Cardiac muscle cell (in vitro differentiated cells and primary cell): Measurements from ENCODE around the gene NPDC1. TPM values are rescaled to one million over a fixed set of nuclear protein-coding genes. Genes with fewer than 3 reads are reported as not detected.
"Not testable (repeated sequence)": the region's sequence is repeated elsewhere in the genome, so short reads cannot be mapped to it uniquely, and the experiment has no call there.

Experiments used
- DNase-seq, 2 donors: peaks; one replicate each; pipeline versions ENCODE4 v3.0.0 to v3.0.0-alpha.2; 2010 to 2017; ENCODE audit warnings: low read depth in 1 of 2, low spot score in 1 of 2
- H3K27ac ChIP-seq: fragments of 200-600 bp; sonication (generic); 2 replicates; pipeline ENCODE4 v1.5.1; 2016
- H3K27me3 ChIP-seq: fragments of 200-600 bp; sonication (generic); 2 replicates; pipeline ENCODE4 v1.6.0; 2016; ENCODE audit warnings: control low read depth
- H3K36me3 ChIP-seq: fragments of 200-600 bp; sonication (generic); 2 replicates; pipeline ENCODE4 v1.5.1; 2016; ENCODE audit warnings: control low read depth
- H3K4me1 ChIP-seq: fragments of 200-600 bp; sonication (generic); 2 replicates; pipeline ENCODE4 v1.8.1; 2017; ENCODE audit warnings: low read depth, mild to moderate bottlenecking, mixed run types
- H3K4me3 ChIP-seq: fragments of 200-600 bp; sonication (generic); 2 replicates; pipeline ENCODE4 v1.5.1; 2016; ENCODE audit warnings: mild to moderate bottlenecking
- H3K9me3 ChIP-seq: fragments of 200-600 bp; sonication (generic); 2 replicates; pipeline ENCODE4 v1.5.1; 2017; ENCODE audit warnings: low read depth, mild to moderate bottlenecking, control low read depth
- CTCF ChIP-seq: IDR thresholded peaks from 2 replicates; pipeline ENCODE4 v1.5.1; 2012; ENCODE audit warnings: low read depth, mild to moderate bottlenecking, low read length
- polyA plus RNA-seq: library from polyadenylated mRNA; unstranded; fragments of >200 nt; fragmentation: Nextera tagmentation; extraction: Ambion mirVana; gene quantifications from 2 replicates; pipeline ENCODE4 v1.2.1, GENCODE V29; 2016
- total RNA-seq: library from RNA; depleted of rRNA; stranded (reverse); fragments of >200 nt; gene quantifications from 2 replicates; pipeline ENCODE4 v1.2.3, GENCODE V29; 2016

Gene NPDC1
- total and polyA plus RNA-seq, 2 experiments from 2014 or later: 65.1 to 94.9 TPM

- Histone ChIP-seq H3K9me3 (no peaks in the 10 kb centered on the region), H3K36me3 (no peaks in the 10 kb centered on the region), H3K4me3 (no peak overlapping the region), H3K27me3 (no peaks in the 10 kb centered on the region), H3K27ac (no peak overlapping the region), H3K4me1 (no peaks in the 10 kb centered on the region)
- DNase-seq: no peak
- TF ChIP-seq CTCF: no peak
Measured at GRCh38 chr9:137034039-137034708, 11.8 kb downstream of the NPDC1 start.

GRCh38 chr9:137033481-137033880 is 12.5 kb downstream of the NPDC1 start:
- DNase-seq, H3K27ac ChIP-seq, H3K36me3 ChIP-seq, H3K4me3 ChIP-seq, H3K4me1 ChIP-seq, H3K9me3 ChIP-seq, H3K27me3 ChIP-seq: not testable (repeated sequence)

- no peak for DNase-seq
- no peaks in the 10 kb centered on the region for H3K4me1 ChIP-seq
- TF ChIP-seq CTCF: no peak
- H3K36me3 ChIP-seq: no peaks in the 10 kb centered on the region
- H3K9me3 ChIP-seq: no peaks in the 10 kb centered on the region
- H3K27me3 ChIP-seq: no peaks in the 10 kb centered on the region
- no peak overlapping the region for H3K4me3 ChIP-seq
- H3K27ac ChIP-seq: no peak overlapping the region
Measured at GRCh38 chr9:137032858-137033257, 13.1 kb downstream of the NPDC1 start.

GRCh38 chr9:137031904-137032640 is 13.9 kb downstream of the NPDC1 start, which contains the start of gene FUT7:
Gene FUT7 (minus strand): TSS chr9:137032088. CDS start chr9:137031991, 97 bp downstream.
- Histone ChIP-seq H3K4me1 (peaks cover 5% of the 10 kb centered on the region), H3K36me3 (no peaks in the 10 kb centered on the region), H3K27me3 (no peaks in the 10 kb centered on the region)

GRCh38 chr9:137030538-137031527 is 15.1 kb downstream of the NPDC1 start:
- DNase-seq: peak in 1 of 2 donors; percentile 28
- Histone ChIP-seq H3K9me3 (no peaks in the 10 kb centered on the region), H3K27ac (no peak overlapping the region), H3K4me1 (peaks cover 5% of the 10 kb centered on the region), H3K4me3 (no peak overlapping the region), H3K27me3 (no peaks in the 10 kb centered on the region), H3K36me3 (no peaks in the 10 kb centered on the region)
- no peak for TF ChIP-seq CTCF

More at GRCh38 chr9:137031904-137032640, 13.9 kb downstream of the NPDC1 start, which contains the start of gene FUT7:
- H3K27ac ChIP-seq: no peak within 1 kb of the TSS
- no peak within 1 kb of the TSS for H3K4me3 ChIP-seq
- TF ChIP-seq CTCF: no peak
- no peaks in the 10 kb centered on the region for H3K9me3 ChIP-seq
- no peak for DNase-seq
